Measurements from ENCODE around the gene EMC8.
"Not testable (repeated sequence)": the region's sequence is repeated elsewhere in the genome, so short reads cannot be mapped to it uniquely, and the experiment has no call there.

Gene EMC8

GRCh38 chr16:85834741-85835140 lies 35.4 kb upstream of the EMC8 start:
- no peak for DNase-seq

- DNase-seq: no peak
Measured at GRCh38 chr16:85833219-85833920, 34.0 kb upstream of the EMC8 start.

- DNase-seq: no peak
Measured at GRCh38 chr16:85832570-85833218, 33.4 kb upstream of the EMC8 start.

- DNase-seq: no peak
Measured at GRCh38 chr16:85830821-85831220, 31.5 kb upstream of the EMC8 start.

DNA sequence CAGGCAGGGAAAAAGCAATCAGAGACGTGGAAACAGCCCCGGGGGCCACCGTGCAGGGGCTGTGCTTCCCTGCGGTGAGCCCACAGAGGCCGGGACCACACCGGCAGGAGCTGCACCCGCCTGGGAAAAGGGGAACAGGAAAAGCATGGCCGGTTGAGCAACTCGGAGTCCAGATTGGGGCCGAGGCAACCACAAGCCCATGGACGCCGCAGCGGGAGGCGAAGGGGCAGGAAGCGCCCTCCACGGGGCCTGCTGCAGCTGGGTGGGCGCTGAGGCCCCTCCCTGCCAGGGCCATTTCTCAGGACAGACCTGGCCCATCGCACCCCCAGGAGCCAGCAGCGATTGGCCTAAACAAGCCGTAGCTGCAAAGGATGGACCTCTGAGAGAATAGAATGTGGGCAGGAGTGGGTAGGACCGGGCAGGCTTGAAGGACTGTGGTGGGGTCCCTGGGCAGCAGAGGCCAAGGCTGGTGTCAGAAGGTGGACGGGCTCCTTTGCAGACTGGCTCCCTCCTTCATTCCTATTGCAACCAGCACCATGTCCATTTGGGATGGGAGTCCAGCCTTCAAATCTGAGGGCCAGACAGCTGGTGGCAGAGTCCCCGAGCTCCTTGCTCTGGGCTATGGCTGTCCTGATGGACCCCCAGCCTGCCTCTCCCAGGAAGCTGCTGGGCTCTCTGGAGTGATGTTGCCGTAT lies 30.6 kb upstream of the EMC8 start:
- no peak for DNase-seq

DNA sequence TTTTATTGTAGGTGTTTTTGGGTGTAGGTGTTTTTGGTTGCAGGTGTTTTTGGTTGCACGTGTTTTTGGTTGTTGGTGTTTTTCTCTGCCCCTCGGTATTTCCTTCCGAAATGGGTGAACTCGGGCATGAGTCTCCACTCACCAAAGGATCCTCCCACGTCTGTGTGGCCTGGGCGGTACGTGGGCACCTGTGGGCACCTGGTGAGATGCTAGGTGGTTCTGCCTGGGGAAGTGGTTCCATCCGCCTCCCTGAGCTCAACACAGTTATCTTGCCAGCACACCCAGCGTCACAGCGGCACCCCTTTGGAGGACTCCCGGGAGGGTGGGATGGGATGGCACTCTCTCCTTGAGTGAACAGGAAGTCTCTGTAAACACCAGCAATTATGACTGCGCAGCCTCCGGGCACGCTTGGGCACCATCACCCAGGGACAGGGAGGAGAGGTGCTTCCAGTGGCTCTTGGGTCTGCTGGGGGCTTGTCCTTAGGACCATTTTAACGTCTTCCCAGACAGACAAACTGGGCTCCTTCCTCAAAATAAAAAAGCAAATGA lies 29.9 kb upstream of the EMC8 start:
- DNase-seq: no peak

DNA sequence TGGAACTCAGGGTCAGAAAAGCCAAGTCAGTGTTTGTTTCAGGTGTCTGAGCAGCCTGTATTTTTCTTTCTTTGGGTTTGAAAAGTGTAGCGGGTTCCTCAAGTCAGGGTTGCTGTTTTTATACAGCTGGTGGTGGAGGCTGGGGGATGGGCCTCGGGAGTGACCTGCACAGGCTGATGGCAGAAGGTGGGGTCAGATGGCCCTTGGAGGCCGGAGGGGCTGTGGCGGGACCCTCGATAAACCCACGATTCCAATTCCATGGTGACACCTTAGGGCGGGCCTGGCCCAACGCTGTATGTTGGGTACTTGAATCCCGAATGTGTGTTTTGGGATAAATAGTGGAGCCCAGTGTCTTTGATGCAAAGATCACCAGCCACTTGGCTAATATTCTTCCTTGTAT lies 28.8 kb upstream of the EMC8 start:
- no peak for DNase-seq

GRCh38 chr16:85826686-85827247 lies 27.4 kb upstream of the EMC8 start:
- DNase-seq: no peak

DNA sequence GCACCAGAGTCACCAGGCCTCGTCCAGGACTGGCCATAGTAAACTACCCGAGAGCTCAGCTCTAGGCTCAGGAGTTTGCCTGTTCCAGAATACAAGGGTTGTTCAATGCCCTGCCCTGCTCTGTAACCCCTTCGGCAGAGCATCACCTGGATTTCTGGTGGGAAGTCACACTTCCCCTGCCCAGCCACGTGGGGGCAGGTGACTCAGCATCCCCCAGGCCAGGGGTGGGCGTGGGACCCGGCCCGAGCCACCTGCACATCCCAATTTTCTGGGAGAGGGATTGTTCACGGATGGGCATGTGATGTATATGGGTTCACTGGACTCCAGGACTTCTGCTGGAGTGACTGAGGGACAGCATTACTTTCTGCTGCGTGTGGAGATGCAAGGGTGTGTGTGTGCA lies 26.0 kb upstream of the EMC8 start:
- no peak for DNase-seq

DNA sequence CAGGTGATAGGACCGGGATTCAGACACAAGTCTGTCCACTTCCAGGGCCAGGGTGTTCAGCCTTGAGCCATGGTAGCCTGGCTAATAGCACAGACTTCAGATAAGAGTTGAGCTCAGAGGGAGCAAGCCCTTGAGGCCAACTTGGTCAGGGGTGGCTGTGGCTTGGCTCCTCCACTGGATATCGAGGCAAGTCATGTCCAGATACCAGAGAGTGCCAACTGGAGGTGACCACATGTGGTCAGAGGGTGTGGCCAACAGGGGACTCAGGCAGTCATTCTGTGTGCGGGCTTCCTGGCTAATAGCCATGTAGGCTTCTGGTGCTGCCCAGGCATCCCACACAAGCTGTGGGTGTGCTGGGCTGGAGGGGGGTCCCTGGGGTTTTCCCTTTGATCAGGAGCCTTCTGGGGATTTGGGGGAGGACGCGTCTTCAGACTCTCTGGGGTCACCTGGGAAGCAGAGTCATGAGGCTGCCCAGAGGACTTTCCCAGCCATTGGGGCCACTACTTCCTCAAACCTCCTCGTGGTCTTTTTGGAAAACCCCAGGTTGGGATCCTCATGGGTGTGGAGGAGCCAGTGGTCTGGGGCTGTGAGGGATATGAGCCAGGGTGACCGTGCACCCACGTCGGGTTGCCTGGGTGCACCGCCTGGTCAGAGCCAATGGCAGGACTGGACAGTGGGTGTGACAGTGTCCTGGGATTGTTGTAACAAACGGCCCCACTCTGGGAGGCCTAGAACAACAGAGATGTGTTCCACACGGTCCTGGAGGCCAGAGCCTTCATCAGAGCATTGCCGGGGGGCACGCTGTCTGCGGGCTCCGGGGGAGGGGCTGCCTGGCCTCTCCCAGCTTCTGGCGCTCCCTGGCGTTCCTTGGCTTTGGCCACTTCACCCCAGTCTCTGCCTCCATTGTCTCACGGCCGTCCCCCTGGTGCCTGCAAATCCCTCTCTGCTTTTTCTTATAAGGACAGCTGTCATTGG lies 25.1 kb upstream of the EMC8 start:
- DNase-seq: no peak

GRCh38 chr16:85823328-85823920 lies 24.1 kb upstream of the EMC8 start:
- no peak for DNase-seq

GRCh38 chr16:85822145-85822544 lies 22.8 kb upstream of the EMC8 start:
- DNase-seq: no peak

DNA sequence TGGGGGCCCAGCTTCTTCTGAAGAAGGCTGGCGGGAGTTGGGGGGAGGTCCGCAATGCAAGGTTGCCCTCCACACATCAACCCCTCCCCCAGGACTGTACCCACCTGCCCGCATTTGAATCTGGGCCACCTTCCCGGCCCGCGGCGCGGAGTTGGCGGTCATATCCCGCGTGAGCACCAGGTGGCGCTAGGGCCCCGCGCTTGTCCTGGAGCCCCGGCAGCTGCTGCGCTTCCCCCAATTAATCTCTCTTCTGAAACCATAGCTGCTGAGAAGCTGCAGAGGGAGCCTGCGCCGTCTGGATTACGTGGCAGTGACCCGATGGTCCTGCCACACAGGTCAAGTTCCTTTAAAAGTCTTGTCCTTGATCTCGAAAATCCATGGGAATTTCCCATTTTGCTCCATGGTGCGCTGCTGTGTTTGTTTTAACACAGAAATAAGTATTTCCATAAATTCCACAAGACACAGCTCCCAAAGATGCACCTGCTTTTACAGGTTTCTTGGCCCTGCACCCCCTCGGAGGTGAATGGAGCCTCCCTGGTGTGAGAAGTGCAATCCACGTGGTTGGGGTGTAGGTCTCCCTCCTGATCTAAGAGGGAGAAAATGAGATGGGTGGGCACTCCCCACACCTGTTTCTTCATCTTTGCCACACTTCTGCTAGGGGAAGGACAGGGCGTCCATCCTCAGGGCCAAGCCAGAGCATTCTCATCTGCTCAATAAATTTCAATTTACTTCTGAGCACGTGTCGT lies 22.2 kb upstream of the EMC8 start:
- DNase-seq: peak; percentile 69

DNA sequence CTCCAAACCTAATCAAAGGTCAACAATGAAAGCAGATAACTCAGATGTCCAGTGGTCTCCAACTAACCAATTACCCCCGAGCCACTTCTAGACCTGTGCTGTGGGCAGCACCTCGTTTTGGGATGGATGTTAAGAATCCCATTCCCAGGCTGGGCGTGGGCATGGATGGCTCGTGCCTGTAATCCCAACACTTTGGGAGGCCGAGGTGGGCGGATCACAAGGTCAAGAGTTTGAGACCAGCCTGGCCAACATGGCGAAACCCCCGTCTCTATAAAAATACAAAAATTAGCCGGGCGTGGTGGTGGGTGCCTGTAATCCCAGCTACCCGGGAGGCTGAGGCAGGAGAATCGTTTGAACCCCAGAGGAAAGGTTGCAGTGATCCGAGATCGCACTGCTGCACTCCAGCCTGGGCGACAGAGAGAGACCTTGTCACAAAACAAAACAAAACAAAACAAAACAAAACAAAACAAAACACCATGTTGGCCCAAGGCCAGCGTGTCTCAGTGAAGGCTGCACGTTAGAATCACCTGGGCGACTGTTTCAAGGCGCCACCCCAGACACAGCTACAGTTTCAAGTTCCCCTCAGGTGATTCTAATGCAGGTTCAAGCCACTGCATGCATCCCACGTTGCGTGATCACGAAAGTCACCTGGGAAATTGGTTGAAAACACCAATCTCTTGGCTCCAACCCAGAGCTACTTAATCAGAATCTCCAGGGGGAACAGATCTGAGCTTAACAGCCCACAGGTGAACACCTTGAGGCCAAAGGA lies 21.4 kb upstream of the EMC8 start:
- peak; percentile 46 for DNase-seq

DNA sequence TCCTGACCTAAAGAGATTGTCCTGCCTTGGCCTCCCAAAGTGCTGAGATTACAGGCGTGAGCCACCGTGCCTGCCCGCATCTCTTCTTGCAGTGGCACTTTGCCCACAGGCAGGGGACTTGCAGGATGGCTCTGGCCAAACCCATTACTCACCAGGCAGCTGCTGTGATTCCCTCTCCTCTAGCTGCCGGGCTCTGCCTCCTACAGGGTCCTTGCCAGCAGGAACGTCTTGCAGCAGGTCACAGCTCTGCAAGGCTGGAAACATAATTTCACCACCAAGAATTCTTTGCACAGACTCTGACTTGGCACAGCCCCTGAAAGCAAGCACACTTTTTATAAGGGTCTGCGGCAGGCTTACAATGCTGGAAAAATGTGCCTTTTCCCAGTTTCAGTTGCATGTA lies 20.4 kb upstream of the EMC8 start:
- no peak for DNase-seq

- DNase-seq: peak; percentile 21
Measured at GRCh38 chr16:85819245-85819644, 19.9 kb upstream of the EMC8 start.

DNA sequence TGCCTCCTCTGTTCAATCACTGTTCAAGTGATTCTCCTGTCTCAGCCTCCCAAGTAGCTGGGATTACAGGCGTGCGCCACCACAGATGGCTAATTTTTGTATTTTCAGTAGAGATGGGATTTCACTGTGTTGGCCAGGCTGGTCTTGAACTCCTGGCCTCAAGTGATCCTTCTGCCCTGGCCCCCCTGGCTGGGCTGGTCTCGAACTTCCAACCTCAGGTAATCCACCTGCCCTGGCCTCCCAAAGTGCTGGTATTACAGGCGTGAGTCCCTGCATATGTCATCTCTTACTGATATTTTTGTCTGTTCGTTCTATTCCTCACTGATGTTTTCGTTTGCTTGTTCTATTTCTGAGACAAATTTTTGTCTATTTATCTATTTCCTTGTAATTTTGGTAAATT lies 17.9 kb upstream of the EMC8 start:
- not testable (repeated sequence) for DNase-seq

DNA sequence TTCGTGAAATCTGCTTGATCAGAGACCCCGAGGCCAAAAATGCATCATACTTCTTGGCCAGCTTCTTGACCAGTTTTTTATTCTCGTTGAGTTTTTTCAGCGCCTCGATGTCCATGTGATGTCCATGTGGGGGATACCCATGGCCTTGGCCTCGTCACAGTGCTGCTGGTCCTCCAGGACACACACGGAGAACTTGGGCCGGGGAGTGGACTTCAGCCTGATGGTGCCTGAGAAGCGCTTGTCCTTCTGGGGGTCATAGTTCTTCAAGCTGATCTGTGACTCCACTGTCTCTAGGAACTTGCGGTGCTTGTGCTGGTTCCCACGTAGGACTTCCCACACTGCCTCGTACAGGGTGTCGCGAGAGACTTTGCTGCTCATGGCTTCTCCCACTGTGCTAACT lies 16.8 kb upstream of the EMC8 start:
- DNase-seq: no peak

DNA sequence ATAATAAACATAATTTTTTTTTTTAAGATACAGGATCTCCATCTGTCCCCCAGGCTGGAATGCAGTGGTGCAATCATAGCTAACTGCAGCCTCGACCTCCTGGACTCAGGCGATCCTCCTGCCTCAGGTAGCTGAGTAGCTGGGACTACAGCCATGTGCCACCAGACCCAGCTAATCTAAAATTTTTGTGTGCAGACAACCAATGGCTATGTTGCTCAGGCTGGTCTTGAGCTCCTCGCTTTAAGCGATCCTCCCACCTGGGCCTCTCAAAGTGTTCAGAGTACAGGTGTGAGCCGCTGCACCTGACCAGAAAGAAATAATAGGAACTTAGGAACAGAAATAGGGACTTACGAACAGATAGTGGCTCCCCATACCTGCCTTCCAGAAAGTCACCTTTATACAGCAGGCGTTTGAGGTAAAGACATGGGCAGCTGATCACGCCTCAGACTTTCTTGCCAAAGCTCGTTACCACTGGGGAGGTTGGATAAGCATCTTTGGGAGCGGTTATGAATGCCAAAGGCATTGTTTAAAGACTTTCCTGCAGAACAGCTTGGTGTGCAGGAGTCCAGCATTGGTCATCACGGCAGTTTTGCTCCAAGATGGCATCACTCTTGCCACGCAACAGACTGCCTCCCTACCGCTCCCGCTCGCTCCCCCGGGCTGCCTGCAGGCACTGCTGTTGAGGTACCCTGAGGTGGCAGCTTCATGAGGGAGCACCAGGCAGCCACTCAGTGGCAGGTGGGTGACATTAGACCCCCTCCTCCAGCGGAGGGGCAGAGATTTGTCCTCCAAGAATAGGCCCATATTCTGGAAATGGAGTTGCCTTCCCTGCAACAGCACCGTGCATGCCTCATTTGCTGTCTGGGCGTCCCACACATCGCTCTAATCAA lies 13.7 kb upstream of the EMC8 start:
- DNase-seq: no peak
